Natural killer cell (primary cell): Measurements from ENCODE around the gene RARRES1. TPM values are rescaled to one million over a fixed set of nuclear protein-coding genes. Genes with fewer than 3 reads are reported as not detected.

ENCODE experiments used
- ATAC-seq, 3 donors: fragments of 150-1000 bp in 2 of 3; fragments of 200-7000 bp in 1 of 3; cut with Tn5 transposase; 1 replicate in 1 of 3; 2 replicates in 2 of 3; pipeline ENCODE4 v1.10.0; 2021; ENCODE audit warnings: mild to moderate bottlenecking in 2 of 3, moderate library complexity in 2 of 3
- DNase-seq, 2 donors: peaks; one replicate each; pipeline versions ENCODE4 v3.0.0 to v3.0.0-alpha.2; 2013 to 2021; ENCODE audit warnings: mixed read lengths in 1 of 2
- H3K27ac ChIP-seq: one replicate; pipeline ENCODE4 v1.5.1; 2013; ENCODE audit warnings: mild to moderate bottlenecking, low read length
- H3K27me3 ChIP-seq: one replicate; pipeline ENCODE4 v1.6.1; 2013; ENCODE audit warnings: low read length; ENCODE audit not compliant: control insufficient read depth, insufficient read depth
- H3K36me3 ChIP-seq: one replicate; pipeline ENCODE4 v1.6.1; 2013; ENCODE audit warnings: low read length; ENCODE audit not compliant: control insufficient read depth, insufficient read depth
- H3K4me1 ChIP-seq: one replicate; pipeline ENCODE4 v1.6.1; 2013; ENCODE audit warnings: low read length; ENCODE audit not compliant: control insufficient read depth, insufficient read depth
- H3K4me3 ChIP-seq: one replicate; pipeline ENCODE4 v1.5.1; 2013; ENCODE audit warnings: low read length
- H3K9me3 ChIP-seq: one replicate; pipeline ENCODE4 v1.6.1; 2013; ENCODE audit warnings: low read length; ENCODE audit not compliant: control insufficient read depth, insufficient read depth
- H3K27ac Mint-ChIP-seq, 2 donors: one replicate each; pipeline ENCODE4 v1.8.0; 2022; ENCODE audit warnings: mild to moderate bottlenecking in 2 of 2, mixed read lengths in 2 of 2, moderate library complexity in 1 of 2
- H3K27me3 Mint-ChIP-seq, 2 donors: one replicate each; pipeline ENCODE4 v1.8.0; 2022; ENCODE audit warnings: low read depth in 2 of 2, mixed read lengths in 2 of 2
- H3K36me3 Mint-ChIP-seq: one replicate; pipeline ENCODE4 v1.8.0; 2022; ENCODE audit warnings: mixed read lengths
- H3K4me1 Mint-ChIP-seq, 2 donors: one replicate each; pipeline ENCODE4 v1.8.0; 2022; ENCODE audit warnings: mixed read lengths in 2 of 2
- H3K4me3 Mint-ChIP-seq: one replicate; pipeline ENCODE4 v1.8.0; 2022; ENCODE audit warnings: mild to moderate bottlenecking, moderate library complexity, mixed read lengths
- H3K9me3 Mint-ChIP-seq, 2 donors: one replicate each; pipeline ENCODE4 v1.8.0; 2022; ENCODE audit warnings: mixed read lengths in 2 of 2
- CTCF ChIP-seq: fragments of 200-600 bp; IDR thresholded peaks from one replicate; pipeline ENCODE4 v1.8.0; 2022; ENCODE audit warnings: antibody characterized with exemption
- whole genome bisulfite sequencing: methylation state at CpG from one replicate; pipeline ENCODE4 v1.1.7; 2013; ENCODE audit warnings: missing lambda C conversion rate; ENCODE audit not compliant: insufficient coverage; 5-methylcytosine and 5-hydroxymethylcytosine counted together
- intact Hi-C: fragments of 100-400 bp; cut with micrococcal nuclease; formaldehyde crosslinking; loops from one replicate; pipeline ENCODE4 v1.14.2; 2022
- total RNA-seq, 4 donors: library from RNA; stranded (reverse); fragments of 120-200 nt in 1 of 4; gene quantifications; one replicate each; pipeline versions ENCODE4 v1.2.3 to v1.2.4, GENCODE V29; 2013 to 2022

Gene RARRES1
- total RNA-seq, 3 donors from 2014 or later (not counting 1 experiment from before 2014, with no cell fraction given) = not detected

GRCh38 chr3:158685159-158685558 lies 47.1 kb downstream of the RARRES1 start:
- DNase-seq (no peak), ATAC-seq (no peak)
- intact Hi-C loops = no loop called here
- Mint-ChIP-seq H3K36me3 (no peaks in the 10 kb centered on the region), H3K9me3 (no peaks in the 10 kb centered on the region), H3K27ac (no peak overlapping the region), H3K4me3 (no peak overlapping the region), H3K27me3 (no peaks in the 10 kb centered on the region), H3K4me1 (no peaks in the 10 kb centered on the region)
- H3K27ac ChIP-seq = no peak overlapping the region
- no peaks in the 10 kb centered on the region for H3K4me1 ChIP-seq
- no peak for TF ChIP-seq CTCF
- H3K36me3 ChIP-seq = peaks cover 29% of the 10 kb centered on the region
- no peaks in the 10 kb centered on the region for H3K27me3 ChIP-seq
- no peaks in the 10 kb centered on the region for H3K9me3 ChIP-seq
- H3K4me3 ChIP-seq = no peak overlapping the region
- WGBS = 100% methylated on average over 1 of the region's 2 CpGs

DNA sequence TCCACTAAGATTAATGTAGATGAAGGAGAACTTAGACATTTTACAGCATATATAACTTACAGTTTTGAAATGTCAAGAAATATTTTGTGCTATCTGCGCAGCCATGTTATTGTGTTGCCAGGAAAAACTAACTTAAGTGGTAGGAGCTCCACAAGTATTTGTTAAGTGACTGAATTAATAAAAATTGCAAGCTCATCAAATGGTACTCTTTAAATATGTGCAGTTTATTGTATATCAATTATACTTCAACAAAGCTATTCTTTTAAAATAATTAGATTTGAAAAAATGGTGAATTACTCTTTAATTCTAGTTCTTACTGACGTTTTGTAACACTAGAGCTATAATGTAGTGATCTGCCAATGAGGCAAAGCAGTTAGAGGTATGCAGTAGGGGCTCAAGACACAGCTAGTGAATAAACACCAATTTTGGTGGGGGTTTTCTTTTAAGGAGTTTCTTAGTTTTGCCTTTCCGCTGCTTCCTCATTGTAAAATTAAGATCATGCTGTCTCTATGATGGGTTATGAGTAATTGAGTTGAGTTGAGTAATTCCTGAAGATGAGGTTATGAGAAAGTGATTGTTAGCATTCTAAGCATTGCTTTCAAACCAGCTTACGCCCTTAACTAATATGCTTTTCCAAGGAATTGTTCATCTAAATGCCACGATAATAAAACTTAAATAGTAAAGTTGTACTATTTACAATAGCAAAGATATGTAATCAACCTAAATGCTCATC lies 48.9 kb downstream of the RARRES1 start:
- H3K36me3 ChIP-seq = peaks cover 33% of the 10 kb centered on the region
- ATAC-seq (no peak), DNase-seq (no peak)
- no peak overlapping the region for H3K4me3 ChIP-seq
- H3K27me3 Mint-ChIP-seq = no peaks in the 10 kb centered on the region
- no peaks in the 10 kb centered on the region for H3K9me3 Mint-ChIP-seq
- no peaks in the 10 kb centered on the region for H3K4me1 ChIP-seq
- H3K4me3 Mint-ChIP-seq = no peak overlapping the region
- H3K4me1 Mint-ChIP-seq = no peaks in the 10 kb centered on the region
- H3K27ac ChIP-seq = no peak overlapping the region
- TF ChIP-seq CTCF = no peak
- WGBS = 87% methylated on average over 2 of the region's 5 CpGs
- no peaks in the 10 kb centered on the region for H3K36me3 Mint-ChIP-seq
- no peaks in the 10 kb centered on the region for H3K9me3 ChIP-seq
- H3K27me3 ChIP-seq = no peaks in the 10 kb centered on the region
- intact Hi-C loops = no loop called here
- no peak overlapping the region for H3K27ac Mint-ChIP-seq

DNA sequence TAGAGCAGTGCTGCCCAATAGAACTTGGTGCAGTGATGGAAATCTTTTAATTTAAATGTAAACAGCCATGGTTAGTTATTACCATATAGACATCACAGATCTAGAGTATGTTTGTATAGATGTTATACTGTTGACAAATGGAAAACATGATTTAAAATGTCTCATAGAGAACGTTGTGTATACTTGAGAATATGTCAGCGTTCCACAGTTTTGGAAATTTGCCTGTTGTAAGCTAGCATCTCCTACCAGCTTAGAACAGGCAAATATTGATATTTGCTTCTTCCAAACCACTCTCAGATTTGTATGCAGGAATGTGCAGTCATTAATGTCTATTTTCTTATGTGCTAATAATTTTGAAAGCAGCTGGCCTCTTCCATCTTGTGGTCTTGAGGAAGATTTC lies 51.4 kb downstream of the RARRES1 start:
- peaks cover 35% of the 10 kb centered on the region for H3K36me3 ChIP-seq
- H3K9me3 ChIP-seq = no peaks in the 10 kb centered on the region
- 97% methylated on average over 2 of the region's 2 CpGs for WGBS
- Mint-ChIP-seq H3K4me3 (no peak overlapping the region), H3K9me3 (no peaks in the 10 kb centered on the region), H3K27me3 (no peaks in the 10 kb centered on the region), H3K36me3 (no peaks in the 10 kb centered on the region), H3K27ac (no peak overlapping the region), H3K4me1 (no peaks in the 10 kb centered on the region)
- H3K27ac ChIP-seq = no peak overlapping the region
- no peak overlapping the region for H3K4me3 ChIP-seq
- DNase-seq (no peak), ATAC-seq (no peak)
- intact Hi-C loops = no loop called here
- H3K4me1 ChIP-seq = no peaks in the 10 kb centered on the region
- TF ChIP-seq CTCF = no peak
- H3K27me3 ChIP-seq = no peaks in the 10 kb centered on the region

GRCh38 chr3:158679547-158680000 lies 52.7 kb downstream of the RARRES1 start:
- 57% methylated on average over 1 of the region's 1 CpG for whole genome bisulfite sequencing
- Mint-ChIP-seq H3K4me1 (no peaks in the 10 kb centered on the region), H3K27ac (no peak overlapping the region), H3K4me3 (no peak overlapping the region), H3K9me3 (no peaks in the 10 kb centered on the region), H3K36me3 (no peaks in the 10 kb centered on the region), H3K27me3 (no peaks in the 10 kb centered on the region)
- H3K9me3 ChIP-seq = no peaks in the 10 kb centered on the region
- no peak overlapping the region for H3K27ac ChIP-seq
- H3K4me1 ChIP-seq = no peaks in the 10 kb centered on the region
- DNase-seq = no peak
- intact Hi-C loops = no loop called here
- H3K4me3 ChIP-seq = no peak overlapping the region
- H3K27me3 ChIP-seq = no peaks in the 10 kb centered on the region
- peaks cover 23% of the 10 kb centered on the region for H3K36me3 ChIP-seq
- no peak for TF ChIP-seq CTCF
- no peak for ATAC-seq
